HCT116 (cell line): ENCODE measurements around the gene STAC2.

Source experiments
- EZH2 ChIP-seq: fragments of 200-600 bp; sonication (generic); IDR thresholded peaks from 2 replicates; pipeline ENCODE4 v1.6.1; 2017; ENCODE audit warnings: antibody characterized with exemption, mixed run types
- POLR2AphosphoS5 ChIP-seq: IDR thresholded peaks from 2 replicates; pipeline ENCODE4 v1.6.1; 2011; ENCODE audit warnings: mild to moderate bottlenecking, low read depth, low read length, moderate library complexity

GRCh38 chr17:39177256-39177655 is 48.5 kb downstream of the STAC2 start:
- TF ChIP-seq EZH2 (no peak), POLR2AphosphoS5 (no peak)
